WTC11 (cell line): ENCODE results near the gene GABRR2. TPM values are rescaled to one million over a fixed set of nuclear protein-coding genes. Genes with fewer than 3 reads are reported as not detected.

Experiments
- ATAC-seq: fragments of 200-7000 bp; cut with Tn5 transposase; 2 replicates; pipeline ENCODE4 v1.10.0; 2021; ENCODE audit warnings: mild to moderate bottlenecking, moderate library complexity
- CTCF ChIA-PET: fragments of 300-600 bp; sonication (Branson Sonifier 250); formaldehyde crosslinking; loops from one replicate; lab custom pipeline; 2021; ENCODE audit warnings: antibody characterized with exemption; lab: Charles Lee
- POLR2A ChIA-PET: fragments of 350-600 bp; sonication (Branson Sonifier 250); formaldehyde crosslinking; loops from one replicate; lab custom pipeline; 2021; ENCODE audit warnings: antibody characterized with exemption; lab: Charles Lee
- DNase-seq: peaks from one replicate; pipeline ENCODE4 v3.0.0; 2021; ENCODE audit warnings: low spot score
- H3K27ac Mint-ChIP-seq: 2 replicates; pipeline ENCODE4 v1.8.0; 2021; ENCODE audit warnings: mixed read lengths
- H3K27me3 Mint-ChIP-seq: 2 replicates; pipeline ENCODE4 v1.8.0; 2021; ENCODE audit warnings: low read depth, mild to moderate bottlenecking, moderate library complexity, mixed read lengths
- H3K36me3 Mint-ChIP-seq: 2 replicates; pipeline ENCODE4 v1.8.0; 2021; ENCODE audit warnings: mixed read lengths
- H3K4me1 Mint-ChIP-seq: 2 replicates; pipeline ENCODE4 v1.8.0; 2022; ENCODE audit warnings: mixed read lengths
- H3K4me3 Mint-ChIP-seq: 2 replicates; pipeline ENCODE4 v1.8.0; 2021; ENCODE audit warnings: mild to moderate bottlenecking, moderate library complexity, mixed read lengths
- H3K9me3 Mint-ChIP-seq: 2 replicates; pipeline ENCODE4 v1.8.0; 2021; ENCODE audit warnings: mixed read lengths
- CBFB ChIP-seq: sonication (generic); formaldehyde crosslinking; IDR thresholded peaks from 2 replicates; pipeline ENCODE4 v1.8.1; 2022; ENCODE audit warnings: mild to moderate bottlenecking, low read depth, missing genetic modification reagents
- ETV6 ChIP-seq: sonication (generic); formaldehyde crosslinking; IDR thresholded peaks from 2 replicates; pipeline ENCODE4 v1.8.1; 2022; ENCODE audit warnings: mild to moderate bottlenecking, missing genetic modification reagents
- FOXJ3 ChIP-seq: sonication (generic); formaldehyde crosslinking; IDR thresholded peaks from 2 replicates; pipeline ENCODE4 v1.9.0; 2021; ENCODE audit warnings: missing genetic modification reagents, mild to moderate bottlenecking, borderline replicate concordance
- FOXK1 ChIP-seq: sonication (generic); formaldehyde crosslinking; IDR thresholded peaks from 2 replicates; pipeline ENCODE4 v1.8.0; 2022; ENCODE audit warnings: mild to moderate bottlenecking, moderate library complexity, missing genetic modification reagents
- GRHL2 ChIP-seq: fragments of 250-450 bp; sonication (Bioruptor Pico); IDR thresholded peaks from 2 replicates; pipeline ENCODE4 v1.8.0; 2022; ENCODE audit warnings: mild to moderate bottlenecking, moderate library complexity; ENCODE audit not compliant: insufficient replicate concordance, severe bottlenecking
- HMGA2 ChIP-seq: fragments of 250-450 bp; sonication (Bioruptor Pico); IDR thresholded peaks from 2 replicates; pipeline ENCODE4 v1.4.0; 2021; ENCODE audit warnings: mild to moderate bottlenecking, moderate library complexity
- JAZF1 ChIP-seq: fragments of 250-450 bp; sonication (Bioruptor Pico); IDR thresholded peaks from 2 replicates; pipeline ENCODE4 v1.9.0; 2021; ENCODE audit warnings: moderate library complexity, mild to moderate bottlenecking, inconsistent platforms
- KAT7 ChIP-seq: sonication (generic); formaldehyde crosslinking; IDR thresholded peaks from 2 replicates; pipeline ENCODE4 v1.8.1; 2023; ENCODE audit warnings: missing genetic modification reagents, mild to moderate bottlenecking, borderline replicate concordance
- MYBL2 ChIP-seq: sonication (generic); formaldehyde crosslinking; IDR thresholded peaks from 2 replicates; pipeline ENCODE4 v1.8.1; 2023; ENCODE audit warnings: mild to moderate bottlenecking, moderate library complexity, missing genetic modification reagents
- NFATC4 ChIP-seq: fragments of 250-450 bp; sonication (Bioruptor Pico); IDR thresholded peaks from 2 replicates; pipeline ENCODE4 v1.9.0; 2021; ENCODE audit warnings: mild to moderate bottlenecking
- NFYB ChIP-seq: sonication (generic); formaldehyde crosslinking; conservative IDR thresholded peaks from 2 replicates; pipeline ENCODE4 v1.8.0; 2022; ENCODE audit warnings: low read depth, missing genetic modification reagents
- NR3C1 ChIP-seq: sonication (generic); formaldehyde crosslinking; conservative IDR thresholded peaks from 2 replicates; pipeline ENCODE4 v1.8.1; 2023; ENCODE audit warnings: low read depth, mild to moderate bottlenecking, missing genetic modification reagents
- OVOL2 ChIP-seq: fragments of 250-450 bp; sonication (Bioruptor Pico); IDR thresholded peaks from 2 replicates; pipeline ENCODE4 v1.9.0; 2021; ENCODE audit warnings: mild to moderate bottlenecking, borderline replicate concordance
- PRDM15 ChIP-seq: sonication (generic); formaldehyde crosslinking; IDR thresholded peaks from 2 replicates; pipeline ENCODE4 v1.8.0; 2022; ENCODE audit warnings: missing genetic modification reagents
- PRRX2 ChIP-seq: fragments of 250-450 bp; sonication (Bioruptor Pico); IDR thresholded peaks from 2 replicates; pipeline ENCODE4 v1.8.0; 2021; ENCODE audit warnings: mild to moderate bottlenecking
- STAT6 ChIP-seq: sonication (generic); formaldehyde crosslinking; conservative IDR thresholded peaks from 2 replicates; pipeline ENCODE4 v1.8.1; 2023; ENCODE audit warnings: mild to moderate bottlenecking, low read depth, missing genetic modification reagents, moderate library complexity
- ZNF263 ChIP-seq: sonication (generic); formaldehyde crosslinking; IDR thresholded peaks from 2 replicates; pipeline ENCODE4 v1.8.1; 2022; ENCODE audit warnings: low read depth, mild to moderate bottlenecking, moderate library complexity, missing genetic modification reagents
- ZNF396 ChIP-seq: fragments of 250-450 bp; sonication (Bioruptor Pico); IDR thresholded peaks from 2 replicates; pipeline ENCODE4 v1.8.0; 2021; ENCODE audit warnings: mild to moderate bottlenecking, moderate library complexity, borderline replicate concordance
- ZNF416 ChIP-seq: fragments of 250-450 bp; sonication (Bioruptor Pico); IDR thresholded peaks from 2 replicates; pipeline ENCODE4 v1.9.0; 2021; ENCODE audit warnings: mild to moderate bottlenecking, inconsistent platforms
- ZNF671 ChIP-seq: fragments of 250-450 bp; sonication (Bioruptor Pico); IDR thresholded peaks from 2 replicates; pipeline ENCODE4 v1.8.0; 2021; ENCODE audit warnings: mild to moderate bottlenecking
- total RNA-seq: library from RNA; stranded (reverse); gene quantifications from 3 replicates; pipeline ENCODE4 v1.2.3, GENCODE V29; 2021
- TF ChIP-seq, protein P1 (sequence below): sonication (generic); formaldehyde crosslinking; IDR thresholded peaks from 2 replicates; pipeline ENCODE4 v1.8.0; 2022; ENCODE audit warnings: mild to moderate bottlenecking, missing genetic modification reagents
- TF ChIP-seq, protein P2 (sequence below): sonication (generic); formaldehyde crosslinking; IDR thresholded peaks from 2 replicates; pipeline ENCODE4 v1.8.1; 2022; ENCODE audit warnings: missing genetic modification reagents, borderline replicate concordance
- TF ChIP-seq, protein P3 (sequence below): sonication (generic); formaldehyde crosslinking; IDR thresholded peaks from 2 replicates; pipeline ENCODE4 v1.8.1; 2022; ENCODE audit warnings: low read depth, missing genetic modification reagents, borderline replicate concordance
- TF ChIP-seq, protein P4 (sequence below): sonication (generic); formaldehyde crosslinking; IDR thresholded peaks from 2 replicates; pipeline ENCODE4 v1.8.1; 2023; ENCODE audit warnings: mild to moderate bottlenecking, missing genetic modification reagents, moderate library complexity

GABRR2 gene
- total RNA-seq, 1 experiment from 2014 or later: not detected

GRCh38 chr6:89251170-89251569, 63.9 kb downstream of the GABRR2 start:
- no peak for ATAC-seq
- Mint-ChIP-seq H3K9me3 (no peaks in the 10 kb centered on the region; the same call in 1 of the 2 replicates), H3K27me3 (peaks cover 1% of the 10 kb centered on the region), H3K4me1 (no peaks in the 10 kb centered on the region), H3K27ac (no peak overlapping the region), H3K4me3 (no peak overlapping the region), H3K36me3 (no peaks in the 10 kb centered on the region)
- CTCF ChIA-PET: interaction anchor here (2.3 kb wide), 1 partner anchor 61 kb away, joined by 5 read pairs; no protein-coding TSS in a partner anchor
- TF ChIP-seq PRDM15 (CRISPR knock-in tag): no peak
- no peak for TF ChIP-seq ZNF671 (CRISPR knock-in tag)
- no peak for TF ChIP-seq PRRX2 (CRISPR knock-in tag)
- TF ChIP-seq, protein P1, sequence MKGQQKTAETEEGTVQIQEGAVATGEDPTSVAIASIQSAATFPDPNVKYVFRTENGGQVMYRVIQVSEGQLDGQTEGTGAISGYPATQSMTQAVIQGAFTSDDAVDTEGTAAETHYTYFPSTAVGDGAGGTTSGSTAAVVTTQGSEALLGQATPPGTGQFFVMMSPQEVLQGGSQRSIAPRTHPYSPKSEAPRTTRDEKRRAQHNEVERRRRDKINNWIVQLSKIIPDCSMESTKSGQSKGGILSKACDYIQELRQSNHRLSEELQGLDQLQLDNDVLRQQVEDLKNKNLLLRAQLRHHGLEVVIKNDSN (CRISPR knock-in tag): no peak
- no peak for TF ChIP-seq JAZF1 (CRISPR knock-in tag)
- TF ChIP-seq, protein P2, sequence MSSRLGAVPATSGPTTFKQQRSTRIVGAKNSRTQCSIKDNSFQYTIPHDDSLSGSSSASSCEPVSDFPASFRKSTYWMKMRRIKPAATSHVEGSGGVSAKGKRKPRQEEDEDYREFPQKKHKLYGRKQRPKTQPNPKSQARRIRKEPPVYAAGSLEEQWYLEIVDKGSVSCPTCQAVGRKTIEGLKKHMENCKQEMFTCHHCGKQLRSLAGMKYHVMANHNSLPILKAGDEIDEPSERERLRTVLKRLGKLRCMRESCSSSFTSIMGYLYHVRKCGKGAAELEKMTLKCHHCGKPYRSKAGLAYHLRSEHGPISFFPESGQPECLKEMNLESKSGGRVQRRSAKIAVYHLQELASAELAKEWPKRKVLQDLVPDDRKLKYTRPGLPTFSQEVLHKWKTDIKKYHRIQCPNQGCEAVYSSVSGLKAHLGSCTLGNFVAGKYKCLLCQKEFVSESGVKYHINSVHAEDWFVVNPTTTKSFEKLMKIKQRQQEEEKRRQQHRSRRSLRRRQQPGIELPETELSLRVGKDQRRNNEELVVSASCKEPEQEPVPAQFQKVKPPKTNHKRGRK: no peak
- no peak for TF ChIP-seq NFATC4 (CRISPR knock-in tag)
- TF ChIP-seq ZNF396 (CRISPR knock-in tag): no peak
- no peak for TF ChIP-seq GRHL2 (CRISPR knock-in tag)
- TF ChIP-seq, protein P3, sequence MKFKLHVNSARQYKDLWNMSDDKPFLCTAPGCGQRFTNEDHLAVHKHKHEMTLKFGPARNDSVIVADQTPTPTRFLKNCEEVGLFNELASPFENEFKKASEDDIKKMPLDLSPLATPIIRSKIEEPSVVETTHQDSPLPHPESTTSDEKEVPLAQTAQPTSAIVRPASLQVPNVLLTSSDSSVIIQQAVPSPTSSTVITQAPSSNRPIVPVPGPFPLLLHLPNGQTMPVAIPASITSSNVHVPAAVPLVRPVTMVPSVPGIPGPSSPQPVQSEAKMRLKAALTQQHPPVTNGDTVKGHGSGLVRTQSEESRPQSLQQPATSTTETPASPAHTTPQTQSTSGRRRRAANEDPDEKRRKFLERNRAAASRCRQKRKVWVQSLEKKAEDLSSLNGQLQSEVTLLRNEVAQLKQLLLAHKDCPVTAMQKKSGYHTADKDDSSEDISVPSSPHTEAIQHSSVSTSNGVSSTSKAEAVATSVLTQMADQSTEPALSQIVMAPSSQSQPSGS: no peak
- no peak for TF ChIP-seq ZNF263 (CRISPR knock-in tag)
- TF ChIP-seq ZNF416 (CRISPR knock-in tag): no peak
- no peak for TF ChIP-seq FOXK1 (CRISPR knock-in tag)
- TF ChIP-seq OVOL2 (CRISPR knock-in tag): no peak
- TF ChIP-seq FOXJ3 (CRISPR knock-in tag): no peak
- no peak for TF ChIP-seq HMGA2 (CRISPR knock-in tag)
- TF ChIP-seq CBFB (CRISPR knock-in tag): no peak
- no peak for TF ChIP-seq KAT7 (CRISPR knock-in tag)
- TF ChIP-seq, protein P4, sequence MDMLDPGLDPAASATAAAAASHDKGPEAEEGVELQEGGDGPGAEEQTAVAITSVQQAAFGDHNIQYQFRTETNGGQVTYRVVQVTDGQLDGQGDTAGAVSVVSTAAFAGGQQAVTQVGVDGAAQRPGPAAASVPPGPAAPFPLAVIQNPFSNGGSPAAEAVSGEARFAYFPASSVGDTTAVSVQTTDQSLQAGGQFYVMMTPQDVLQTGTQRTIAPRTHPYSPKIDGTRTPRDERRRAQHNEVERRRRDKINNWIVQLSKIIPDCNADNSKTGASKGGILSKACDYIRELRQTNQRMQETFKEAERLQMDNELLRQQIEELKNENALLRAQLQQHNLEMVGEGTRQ (CRISPR knock-in tag): no peak
- no peak for DNase-seq
- POLR2A ChIA-PET: no interaction called here

DNA sequence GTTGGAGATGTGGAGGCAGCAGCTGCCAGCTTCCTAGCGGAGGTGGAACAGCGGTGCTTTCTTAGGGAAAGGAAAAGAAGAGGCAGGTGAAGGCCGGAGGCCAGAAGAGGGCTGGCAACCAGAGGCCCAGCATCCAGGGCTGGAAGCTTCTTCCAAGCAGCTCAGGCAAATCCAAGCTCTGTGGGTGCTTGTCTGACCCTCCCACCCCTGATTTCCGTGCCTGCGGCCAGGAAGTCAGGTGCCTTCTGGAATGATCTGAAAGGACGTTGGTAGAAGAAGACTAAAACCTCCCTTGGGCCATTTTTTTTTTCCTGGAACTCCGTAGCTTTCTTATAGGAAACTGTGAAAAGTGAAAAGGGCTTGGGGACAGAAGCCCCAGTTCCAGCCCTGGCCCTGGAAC, 64.9 kb downstream of the GABRR2 start:
- H3K9me3 Mint-ChIP-seq: no peaks in the 10 kb centered on the region; the same call in 1 of the 2 replicates
- H3K4me1 Mint-ChIP-seq: no peaks in the 10 kb centered on the region
- ATAC-seq (no peak), DNase-seq (no peak)
- H3K27me3 Mint-ChIP-seq: peaks cover 5% of the 10 kb centered on the region
- H3K36me3 Mint-ChIP-seq: no peaks in the 10 kb centered on the region
- H3K27ac Mint-ChIP-seq: no peak overlapping the region
- no peak overlapping the region for H3K4me3 Mint-ChIP-seq
- CTCF ChIA-PET: no interaction called here
- POLR2A ChIA-PET: no interaction called here
- TF ChIP-seq, protein P3: no peak
- no peak for TF ChIP-seq STAT6 (CRISPR knock-in tag)
- TF ChIP-seq NR3C1 (CRISPR knock-in tag): no peak
- TF ChIP-seq MYBL2 (CRISPR knock-in tag): no peak
- no peak for TF ChIP-seq ETV6 (CRISPR knock-in tag)
- TF ChIP-seq NFYB (CRISPR knock-in tag): no peak
